OCI-LY7 (cell line): ENCODE measurements around the gene AKR1B15.

Experiments used
- EZH2phosphoT487 ChIP-seq: fragments of 200-600 bp; sonication (generic); IDR thresholded peaks from 2 replicates; pipeline ENCODE4 v1.6.1; 2018; ENCODE audit warnings: low read depth, borderline replicate concordance, mild to moderate bottlenecking, mixed run types, antibody characterized with exemption, low read length, moderate library complexity, mixed read lengths
- TF ChIP-seq, protein P1 (sequence below): fragments of 200-600 bp; sonication (generic); conservative IDR thresholded peaks from 2 replicates; pipeline ENCODE4 v1.5.1; 2014; ENCODE audit warnings: mild to moderate bottlenecking, antibody characterized with exemption, low read length, moderate library complexity, mixed read lengths

DNA sequence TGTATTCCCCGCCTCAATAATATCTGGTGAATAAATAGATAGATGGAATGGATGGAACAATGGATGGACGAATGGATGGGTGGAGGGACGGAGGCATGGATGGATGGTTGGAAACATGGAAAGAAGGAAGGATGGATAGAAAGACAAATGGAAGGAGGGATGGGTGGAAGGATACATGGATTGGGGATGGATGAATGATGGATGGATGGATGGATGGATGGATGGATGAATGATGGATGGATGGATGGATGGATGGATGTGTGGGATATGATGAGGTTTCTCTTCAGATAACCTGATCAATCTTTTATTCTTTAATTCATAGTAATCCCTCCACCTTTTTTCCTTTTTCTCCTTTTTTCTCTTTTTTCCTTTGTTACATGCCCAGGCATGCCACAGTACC lies 3.0 kb upstream of the AKR1B15 start:
- TF ChIP-seq, protein P1, sequence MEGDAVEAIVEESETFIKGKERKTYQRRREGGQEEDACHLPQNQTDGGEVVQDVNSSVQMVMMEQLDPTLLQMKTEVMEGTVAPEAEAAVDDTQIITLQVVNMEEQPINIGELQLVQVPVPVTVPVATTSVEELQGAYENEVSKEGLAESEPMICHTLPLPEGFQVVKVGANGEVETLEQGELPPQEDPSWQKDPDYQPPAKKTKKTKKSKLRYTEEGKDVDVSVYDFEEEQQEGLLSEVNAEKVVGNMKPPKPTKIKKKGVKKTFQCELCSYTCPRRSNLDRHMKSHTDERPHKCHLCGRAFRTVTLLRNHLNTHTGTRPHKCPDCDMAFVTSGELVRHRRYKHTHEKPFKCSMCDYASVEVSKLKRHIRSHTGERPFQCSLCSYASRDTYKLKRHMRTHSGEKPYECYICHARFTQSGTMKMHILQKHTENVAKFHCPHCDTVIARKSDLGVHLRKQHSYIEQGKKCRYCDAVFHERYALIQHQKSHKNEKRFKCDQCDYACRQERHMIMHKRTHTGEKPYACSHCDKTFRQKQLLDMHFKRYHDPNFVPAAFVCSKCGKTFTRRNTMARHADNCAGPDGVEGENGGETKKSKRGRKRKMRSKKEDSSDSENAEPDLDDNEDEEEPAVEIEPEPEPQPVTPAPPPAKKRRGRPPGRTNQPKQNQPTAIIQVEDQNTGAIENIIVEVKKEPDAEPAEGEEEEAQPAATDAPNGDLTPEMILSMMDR, result no peak
- TF ChIP-seq EZH2phosphoT487, result no peak
